A375 (cell line): Measurements from ENCODE around the gene PLAGL2. TPM values are rescaled to one million over a fixed set of nuclear protein-coding genes. Genes with fewer than 3 reads are reported as not detected.

ENCODE experiments used
- total RNA-seq: library from RNA; depleted of rRNA; stranded (reverse); fragments of >200 nt; shearing (Covaris generic); gene quantifications from 2 replicates; pipeline ENCODE4 v1.2.3, GENCODE V29; 2014; rRNA removed

The PLAGL2 gene, protein sequence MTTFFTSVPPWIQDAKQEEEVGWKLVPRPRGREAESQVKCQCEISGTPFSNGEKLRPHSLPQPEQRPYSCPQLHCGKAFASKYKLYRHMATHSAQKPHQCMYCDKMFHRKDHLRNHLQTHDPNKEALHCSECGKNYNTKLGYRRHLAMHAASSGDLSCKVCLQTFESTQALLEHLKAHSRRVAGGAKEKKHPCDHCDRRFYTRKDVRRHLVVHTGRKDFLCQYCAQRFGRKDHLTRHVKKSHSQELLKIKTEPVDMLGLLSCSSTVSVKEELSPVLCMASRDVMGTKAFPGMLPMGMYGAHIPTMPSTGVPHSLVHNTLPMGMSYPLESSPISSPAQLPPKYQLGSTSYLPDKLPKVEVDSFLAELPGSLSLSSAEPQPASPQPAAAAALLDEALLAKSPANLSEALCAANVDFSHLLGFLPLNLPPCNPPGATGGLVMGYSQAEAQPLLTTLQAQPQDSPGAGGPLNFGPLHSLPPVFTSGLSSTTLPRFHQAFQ
- 3.9 and 4.6 TPM in 2 replicates for total RNA-seq

DNA sequence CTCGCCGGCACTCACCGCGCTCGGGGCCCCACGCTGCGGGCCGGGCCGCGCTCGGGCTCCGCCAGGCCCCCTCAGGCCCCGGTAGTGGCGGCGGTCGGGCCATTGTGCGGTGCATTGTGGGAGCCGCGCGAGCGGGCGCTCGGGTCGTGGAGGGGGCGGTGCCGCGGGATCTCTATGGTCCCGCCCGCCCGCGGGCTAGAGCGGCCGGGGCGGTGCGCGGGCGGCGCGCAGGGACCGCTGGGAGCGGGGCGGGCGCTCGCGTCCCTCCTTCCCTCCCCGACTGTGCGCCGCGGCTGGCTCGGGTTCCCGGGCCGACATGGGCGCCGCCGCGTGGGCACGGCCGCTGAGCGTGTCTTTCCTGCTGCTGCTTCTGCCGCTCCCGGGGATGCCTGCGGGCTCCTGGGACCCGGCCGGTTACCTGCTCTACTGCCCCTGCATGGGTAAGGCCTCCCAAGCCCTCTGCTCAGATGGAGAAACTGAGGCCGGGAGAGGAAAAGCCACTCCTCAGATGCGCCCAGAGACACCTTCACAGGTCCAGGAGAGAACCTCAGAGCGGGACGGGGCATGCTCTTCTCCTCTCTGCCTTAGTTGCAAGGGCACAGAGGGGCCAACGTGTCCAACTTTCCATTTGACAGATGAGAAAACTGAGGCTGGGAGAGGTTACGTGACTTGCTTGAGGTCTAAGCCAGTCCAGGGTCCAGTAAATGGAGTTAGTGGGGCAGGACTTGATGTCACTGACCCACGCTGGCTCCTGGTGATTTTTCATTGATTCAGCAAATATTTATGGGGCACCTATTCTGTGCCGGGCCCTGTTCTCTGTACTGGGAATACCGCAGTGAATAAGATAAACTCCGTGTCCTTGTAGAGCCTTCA lies at the start of gene PLAGL2, which contains the start of gene POFUT1:
TSS of gene PLAGL2 (minus strand) at position 118 of the 873 bp plus-strand sequence. CDS start 5,565 bp downstream, outside the sequence.
TSS of gene POFUT1 (plus strand) at position 255 of the 873 bp plus-strand sequence. CDS start at position 317, 62 bp downstream.

Other genes starting within 250 kb of the PLAGL2 start
- gene XKR7, start 239.6 kb downstream of the PLAGL2 start, total RNA-seq = not detected in 2 replicates
- gene CCM2L, start 197.3 kb downstream of the PLAGL2 start, total RNA-seq = not detected in 2 replicates
- not detected in 2 replicates for gene HCK, start 155.5 kb downstream of the PLAGL2 start, total RNA-seq
- 21.5 and 22.5 TPM in 2 replicates for gene TM9SF4, start 98.0 kb downstream of the PLAGL2 start, total RNA-seq
- 45.2 and 47.3 TPM in 2 replicates for gene POFUT1, start 137 bp upstream of the PLAGL2 start, total RNA-seq
- 15.2 and 18.5 TPM in 2 replicates for gene KIF3B, start 69.9 kb upstream of the PLAGL2 start, total RNA-seq
- gene ASXL1, start 150.6 kb upstream of the PLAGL2 start, total RNA-seq = 40.2 and 53.7 TPM in 2 replicates